IMR-90 (cell line): ENCODE measurements around the gene MAST3. TPM values are rescaled to one million over a fixed set of nuclear protein-coding genes. Genes with fewer than 3 reads are reported as not detected.

Experiments used
- ATAC-seq: fragments of 200-7000 bp; cut with Tn5 transposase; 2 replicates; pipeline ENCODE4 v1.9.1; 2020; ENCODE audit warnings: low read depth, mild to moderate bottlenecking, moderate library complexity
- BruUV-seq: library from RNA; stranded (reverse); fragments of 400-500 nt; replicated peaks from 2 replicates; lab custom pipeline; 2021; lab: Mats Ljungman, UMichigan
- CTCF ChIA-PET: fragments of 300-600 bp; formaldehyde crosslinking; extraction: SDS; loops from one replicate; lab custom pipeline; 2021; ENCODE audit warnings: antibody characterized with exemption; lab: Yijun Ruan, JAX
- POLR2A ChIA-PET: fragments of 300-600 bp; sonication (Branson Sonifier 250); formaldehyde crosslinking; loops from one replicate; lab custom pipeline; 2022; ENCODE audit warnings: antibody characterized with exemption; ENCODE audit not compliant: unreplicated experiment; lab: Charles Lee
- DNase-seq: peaks from one replicate; pipeline ENCODE4 v3.0.0; 2013
- H2AFZ ChIP-seq: replicated peaks from 2 replicates; pipeline ENCODE3; 2013; ENCODE audit warnings: low read length, mild to moderate bottlenecking; ENCODE audit not compliant: poor library complexity
- H2AK5ac ChIP-seq: 2 replicates; pipeline ENCODE4 v1.6.1; 2013; ENCODE audit warnings: low read depth, low read length, inconsistent platforms
- H2AK9ac ChIP-seq: replicated peaks from 2 replicates; pipeline ENCODE3; 2013; ENCODE audit warnings: mild to moderate bottlenecking, low read depth, low read length, moderate library complexity; ENCODE audit not compliant: poor library complexity
- H2BK120ac ChIP-seq: 2 replicates; pipeline ENCODE4 v1.6.1; 2013; ENCODE audit warnings: low read depth, low read length, inconsistent platforms
- H2BK15ac ChIP-seq: 3 replicates; pipeline ENCODE4 v1.6.1; 2013; ENCODE audit warnings: low read depth, low read length, inconsistent platforms
- H2BK20ac ChIP-seq: 2 replicates; pipeline ENCODE4 v1.6.1; 2013; ENCODE audit warnings: low read depth, mild to moderate bottlenecking, inconsistent platforms, low read length, moderate library complexity
- H2BK5ac ChIP-seq: 2 replicates; pipeline ENCODE4 v1.6.1; 2013; ENCODE audit warnings: mild to moderate bottlenecking, low read depth, low read length, inconsistent platforms; ENCODE audit not compliant: poor library complexity, severe bottlenecking
- H3K14ac ChIP-seq: replicated peaks from 2 replicates; pipeline ENCODE4 v1.6.1; 2013; ENCODE audit warnings: low read depth, low read length, inconsistent platforms
- H3K18ac ChIP-seq: 2 replicates; pipeline ENCODE4 v1.6.1; 2013; ENCODE audit warnings: low read depth, low read length, control low read depth
- H3K23ac ChIP-seq: 2 replicates; pipeline ENCODE4 v1.6.1; 2013; ENCODE audit warnings: low read depth, low read length, inconsistent platforms
- H3K27ac ChIP-seq: 2 replicates; pipeline ENCODE4 v1.5.1; 2013; ENCODE audit warnings: mild to moderate bottlenecking, control low read depth, low read length; ENCODE audit not compliant: insufficient read depth
- H3K27me3 ChIP-seq: 2 replicates; pipeline ENCODE4 v1.6.1; 2013; ENCODE audit warnings: low read length; ENCODE audit not compliant: control insufficient read depth, insufficient read depth
- H3K36me3 ChIP-seq: 2 replicates; pipeline ENCODE4 v1.6.1; 2013; ENCODE audit warnings: low read length, mixed read lengths; ENCODE audit not compliant: control insufficient read depth, insufficient read depth
- H3K4ac ChIP-seq: 2 replicates; pipeline ENCODE4 v1.6.1; 2013; ENCODE audit warnings: low read depth, low read length, inconsistent platforms
- H3K4me1 ChIP-seq: 2 replicates; pipeline ENCODE4 v1.6.1; 2013; ENCODE audit warnings: low read length, mixed read lengths; ENCODE audit not compliant: control insufficient read depth, insufficient read depth
- H3K4me2 ChIP-seq: 2 replicates; pipeline ENCODE4 v1.6.1; 2013; ENCODE audit warnings: low read depth, mild to moderate bottlenecking, control low read depth, low read length, moderate library complexity
- H3K4me3 ChIP-seq: 2 replicates; pipeline ENCODE4 v1.5.1; 2013; ENCODE audit warnings: low read depth, mild to moderate bottlenecking, control low read depth, low read length, moderate library complexity; ENCODE audit not compliant: insufficient read depth
- H3K56ac ChIP-seq: 2 replicates; pipeline ENCODE4 v1.6.1; 2013; ENCODE audit warnings: low read length, inconsistent platforms; ENCODE audit not compliant: insufficient read depth; ENCODE audit errors: extremely low read depth
- H3K79me1 ChIP-seq, 2 experiments: 2 replicates each; pipeline ENCODE4 v1.6.1; 2013; ENCODE audit warnings: low read length in 2 of 2, inconsistent platforms in 1 of 2, low read depth in 1 of 2
- H3K9ac ChIP-seq: 2 replicates; pipeline ENCODE4 v1.6.1; 2013; ENCODE audit warnings: low read depth, low read length, control low read depth
- H3K9me1 ChIP-seq: 2 replicates; pipeline ENCODE4 v1.6.1; 2013; ENCODE audit warnings: low read length, inconsistent platforms; ENCODE audit not compliant: insufficient read depth
- H3K9me3 ChIP-seq: 2 replicates; pipeline ENCODE4 v1.6.1; 2013; ENCODE audit warnings: low read length; ENCODE audit not compliant: control insufficient read depth, insufficient read depth
- H4K20me1 ChIP-seq: 2 replicates; pipeline ENCODE4 v1.6.1; 2013; ENCODE audit warnings: low read length, inconsistent platforms; ENCODE audit not compliant: insufficient read depth
- H4K5ac ChIP-seq: 2 replicates; pipeline ENCODE4 v1.6.1; 2013; ENCODE audit warnings: mild to moderate bottlenecking, low read depth, low read length, control low read depth
- H4K8ac ChIP-seq, 2 experiments: 2 replicates each; pipeline ENCODE4 v1.6.1; 2013; ENCODE audit warnings: low read depth in 2 of 2, low read length in 2 of 2, control low read depth in 1 of 2, inconsistent platforms in 1 of 2
- H4K91ac ChIP-seq: 2 replicates; pipeline ENCODE4 v1.6.1; 2013; ENCODE audit warnings: low read depth, low read length, inconsistent platforms; ENCODE audit not compliant: insufficient read depth
- RAD21 ChIP-seq: IDR thresholded peaks from 2 replicates; pipeline ENCODE4 v1.6.1; 2012; ENCODE audit warnings: low read length, improper control_type of control experiment
- RFX5 ChIP-seq: IDR thresholded peaks from 2 replicates; pipeline ENCODE4 v1.8.0; 2012; ENCODE audit warnings: low read depth, mild to moderate bottlenecking, low read length, moderate library complexity
- SMC3 ChIP-seq: fragments of 150-350 bp; IDR thresholded peaks from 2 replicates; pipeline ENCODE4 v1.6.1; 2016; ENCODE audit warnings: low read depth, mild to moderate bottlenecking, antibody characterized with exemption, low read length, moderate library complexity
- WGBS, 2 experiments: methylation state at CpG; one replicate each; pipeline versions ENCODE4 v1.1.5 to v1.1.7; 2013; ENCODE audit warnings: missing lambda C conversion rate in 2 of 2; ENCODE audit not compliant: insufficient read length in 1 of 2; ENCODE audit errors: extremely low coverage in 2 of 2; 5-methylcytosine and 5-hydroxymethylcytosine counted together
- dilution Hi-C: fragments of 300-500 bp; cut with HindIII; formaldehyde crosslinking; loops from one replicate; pipeline ENCODE4 v1.14.3; 2018; ENCODE audit warnings: low sequenced_read_pairs; ENCODE audit not compliant: unreplicated experiment
- in situ Hi-C: fragments of 300-500 bp; cut with MboI; formaldehyde crosslinking; loops from 3 replicates; pipeline ENCODE4 v1.14.3; 2019; ENCODE audit warnings: low sequenced_read_pairs, inconsistent platforms, mixed read lengths
- intact Hi-C: fragments of 100-400 bp; cut with micrococcal nuclease; formaldehyde crosslinking; loops from 2 replicates; pipeline ENCODE4 v1.10.0; 2022
- polyA plus RNA-seq, 3 experiments: library from polyadenylated mRNA; depleted of rRNA; stranded (reverse); fragments of >200 nt; gene quantifications; 2 replicates each; pipeline ENCODE4 v1.2.3, GENCODE V29; 2012; ENCODE audit warnings: low replicate concordance in 1 of 3
- total RNA-seq: library from RNA; depleted of rRNA; stranded (reverse); fragments of >200 nt; gene quantifications from 2 replicates; pipeline ENCODE4 v1.2.3, GENCODE V29; 2012
- TF ChIP-seq, protein P1 (sequence below): fragments of 150-350 bp; IDR thresholded peaks from 2 replicates; pipeline ENCODE4 v1.6.1; 2016; ENCODE audit warnings: low read depth, mild to moderate bottlenecking, low read length, moderate library complexity, borderline replicate concordance
- TF ChIP-seq, protein P2 (sequence below): conservative IDR thresholded peaks from 2 replicates; pipeline ENCODE4 v1.5.1; 2012; ENCODE audit warnings: mild to moderate bottlenecking, low read depth, low read length, improper control_type of control experiment

The MAST3 gene
- total and polyA plus RNA-seq, 2 of the 4 experiments (the other 2 are of a cell fraction), result 1.3 to 4.3 TPM

DNA sequence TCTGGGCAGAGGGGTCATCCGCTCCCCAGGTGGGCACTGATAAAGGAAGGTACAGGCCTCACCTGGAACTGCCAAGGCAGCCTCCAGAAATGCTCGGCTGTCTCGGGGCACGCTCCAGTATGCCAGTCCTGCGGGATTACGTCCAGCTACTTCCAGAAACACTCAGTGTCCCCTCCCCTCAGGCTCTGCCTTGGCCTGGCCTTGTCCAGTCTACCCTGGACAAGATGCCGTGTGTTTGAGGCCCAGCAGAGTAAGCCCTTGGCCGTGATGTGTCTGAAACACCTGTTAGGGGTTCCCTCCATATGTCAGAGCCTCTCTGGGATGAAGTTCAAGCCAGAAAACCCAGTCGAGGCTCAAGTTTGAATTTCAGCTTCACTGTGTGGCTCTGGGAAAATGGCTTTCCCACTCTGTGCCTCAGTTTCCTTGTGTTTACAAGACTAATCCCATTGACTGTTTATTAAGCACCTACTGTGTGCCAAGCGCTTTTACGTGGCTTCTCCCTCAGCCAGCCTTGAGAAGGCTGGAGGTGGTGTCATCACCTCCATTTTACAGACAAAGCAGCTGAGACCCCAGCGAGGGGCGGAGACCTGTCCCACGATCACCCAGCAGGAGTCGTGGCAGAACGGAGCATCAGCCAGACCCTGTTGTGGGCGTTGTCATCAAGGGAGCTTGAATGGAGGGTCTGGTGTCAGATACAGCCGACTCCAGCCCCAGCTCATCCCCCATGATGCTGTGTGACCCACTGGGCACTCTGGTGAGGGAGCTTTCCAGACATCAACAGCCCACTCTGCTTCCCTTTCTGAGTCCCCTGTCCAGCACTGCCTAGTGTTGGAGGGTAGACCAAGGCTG is 53.4 kb downstream of the MAST3 start (continued):
- TF ChIP-seq RFX5, result no peak

DNA sequence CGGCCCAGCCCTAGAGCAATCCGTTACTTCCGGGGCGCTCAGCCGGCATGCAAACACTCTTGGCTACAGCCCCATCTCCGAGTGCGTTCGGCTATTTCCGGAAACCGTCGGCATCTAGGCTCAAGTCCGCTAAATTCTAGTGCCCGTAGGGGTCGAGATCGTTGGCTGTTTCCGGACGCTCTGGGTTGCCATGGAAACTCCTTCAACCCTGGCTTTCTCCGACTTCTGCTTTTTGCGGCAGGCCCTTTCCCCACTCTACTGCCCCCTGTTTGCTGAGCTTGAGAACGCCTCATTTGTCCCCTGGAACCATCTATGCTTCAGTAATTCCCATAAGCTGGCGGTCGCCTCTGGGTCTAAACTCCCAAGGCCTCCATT is 54.9 kb downstream of the MAST3 start:
- TF ChIP-seq RAD21 (peak; percentile 43), SMC3 (peak; percentile 41)
- TF ChIP-seq, protein P1, sequence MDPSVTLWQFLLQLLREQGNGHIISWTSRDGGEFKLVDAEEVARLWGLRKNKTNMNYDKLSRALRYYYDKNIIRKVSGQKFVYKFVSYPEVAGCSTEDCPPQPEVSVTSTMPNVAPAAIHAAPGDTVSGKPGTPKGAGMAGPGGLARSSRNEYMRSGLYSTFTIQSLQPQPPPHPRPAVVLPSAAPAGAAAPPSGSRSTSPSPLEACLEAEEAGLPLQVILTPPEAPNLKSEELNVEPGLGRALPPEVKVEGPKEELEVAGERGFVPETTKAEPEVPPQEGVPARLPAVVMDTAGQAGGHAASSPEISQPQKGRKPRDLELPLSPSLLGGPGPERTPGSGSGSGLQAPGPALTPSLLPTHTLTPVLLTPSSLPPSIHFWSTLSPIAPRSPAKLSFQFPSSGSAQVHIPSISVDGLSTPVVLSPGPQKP, result no peak
- TF ChIP-seq, protein P2, sequence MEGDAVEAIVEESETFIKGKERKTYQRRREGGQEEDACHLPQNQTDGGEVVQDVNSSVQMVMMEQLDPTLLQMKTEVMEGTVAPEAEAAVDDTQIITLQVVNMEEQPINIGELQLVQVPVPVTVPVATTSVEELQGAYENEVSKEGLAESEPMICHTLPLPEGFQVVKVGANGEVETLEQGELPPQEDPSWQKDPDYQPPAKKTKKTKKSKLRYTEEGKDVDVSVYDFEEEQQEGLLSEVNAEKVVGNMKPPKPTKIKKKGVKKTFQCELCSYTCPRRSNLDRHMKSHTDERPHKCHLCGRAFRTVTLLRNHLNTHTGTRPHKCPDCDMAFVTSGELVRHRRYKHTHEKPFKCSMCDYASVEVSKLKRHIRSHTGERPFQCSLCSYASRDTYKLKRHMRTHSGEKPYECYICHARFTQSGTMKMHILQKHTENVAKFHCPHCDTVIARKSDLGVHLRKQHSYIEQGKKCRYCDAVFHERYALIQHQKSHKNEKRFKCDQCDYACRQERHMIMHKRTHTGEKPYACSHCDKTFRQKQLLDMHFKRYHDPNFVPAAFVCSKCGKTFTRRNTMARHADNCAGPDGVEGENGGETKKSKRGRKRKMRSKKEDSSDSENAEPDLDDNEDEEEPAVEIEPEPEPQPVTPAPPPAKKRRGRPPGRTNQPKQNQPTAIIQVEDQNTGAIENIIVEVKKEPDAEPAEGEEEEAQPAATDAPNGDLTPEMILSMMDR, result peak; percentile 68
- Histone ChIP-seq H2AFZ (peak overlapping the region; percentile 98), H3K18ac (peak overlapping the region; percentile 68), H4K20me1 (peaks cover 29% of the 10 kb centered on the region), H3K14ac (peak overlapping the region; percentile 97), H3K4ac (peak overlapping the region; percentile 96), H3K27me3 (no peaks in the 10 kb centered on the region), H4K5ac (peak overlapping the region; percentile 46), H3K36me3 (peaks cover 10% of the 10 kb centered on the region; the same call in 1 of the 2 replicates), H2BK15ac (peak overlapping the region; percentile 77; the same call in 1 of the 3 replicates), H4K8ac (peak overlapping the region; percentile 55 to 96; a peak in 3 of 4 replicates), H2BK120ac (peak overlapping the region; percentile 69), H3K79me1 (peaks cover 15 to 41% of the 10 kb centered on the region in 2 experiments; a peak in 3 of 4 replicates), H3K4me3 (peak overlapping the region; percentile 53), H3K9ac (peak overlapping the region; percentile 84), H3K23ac (peak overlapping the region; percentile 91), H2BK5ac (peak overlapping the region; percentile 77), H4K91ac (peak overlapping the region; percentile 83), H3K4me1 (peaks cover 18% of the 10 kb centered on the region), H2AK5ac (no peak overlapping the region), H3K4me2 (peak overlapping the region; percentile 87), H3K9me1 (peaks cover 17% of the 10 kb centered on the region), H3K27ac (peak overlapping the region; percentile 88), H3K56ac (peak overlapping the region; percentile 90), H3K9me3 (no peaks in the 10 kb centered on the region), H2BK20ac (peak overlapping the region; percentile 45; the same call in 1 of the 2 replicates), H2AK9ac (peak overlapping the region; percentile 93)
- in situ Hi-C loops, result no loop called here
- 5% methylated on average over 15 of the region's 22 CpGs; no CpG with 5 or more reads in 1 of the 2 experiments for WGBS, 2 experiments
- intact Hi-C loops, result loop anchor here (5.0 to 10.0 kb wide), 2 partner anchors 40 to 148 kb away; partner anchors contain the start of gene ARRDC2
- dilution Hi-C loops, result no loop called here
- ChIA-PET CTCF (interaction anchor here (0.9 to 1.4 kb wide), 2 partner anchors 39 to 67 kb away, joined by 3 to 4 read pairs; no protein-coding TSS in a partner anchor), POLR2A (interaction anchor here (0.6 kb wide), 1 partner anchor 76 kb away, joined by 12 read pairs; no protein-coding TSS in a partner anchor)
- ATAC-seq (peak; percentile 55), DNase-seq (peak; percentile 96)
- BruUV-seq, result no TSS peak
